ENCODE measurements around the gene SLC22A16.

- TF ChIP-seq CTCF (IDR thresholded peaks at IDR 0.05; ENCODE audit: low read depth, low read length) (no peak), EZH2phosphoT487 (IDR thresholded peaks at IDR 0.05; ENCODE audit: low read depth) (no peak)
These were observed 86.6 kb downstream of the SLC22A16 start for GRCh38 chr6:110389689-110390382.

Measured in OCI-LY3 (cell line).